GM21825 (cell line): ENCODE results near the gene ARL6IP5.

ENCODE experiments used
- ATAC-seq: cut with Tn5 transposase; IDR thresholded peaks from one replicate; pipeline ENCODE4 v1.9.1; 2021; ENCODE audit warnings: mild to moderate bottlenecking, moderate library complexity; ENCODE audit not compliant: unreplicated experiment

ARL6IP5 gene

DNA sequence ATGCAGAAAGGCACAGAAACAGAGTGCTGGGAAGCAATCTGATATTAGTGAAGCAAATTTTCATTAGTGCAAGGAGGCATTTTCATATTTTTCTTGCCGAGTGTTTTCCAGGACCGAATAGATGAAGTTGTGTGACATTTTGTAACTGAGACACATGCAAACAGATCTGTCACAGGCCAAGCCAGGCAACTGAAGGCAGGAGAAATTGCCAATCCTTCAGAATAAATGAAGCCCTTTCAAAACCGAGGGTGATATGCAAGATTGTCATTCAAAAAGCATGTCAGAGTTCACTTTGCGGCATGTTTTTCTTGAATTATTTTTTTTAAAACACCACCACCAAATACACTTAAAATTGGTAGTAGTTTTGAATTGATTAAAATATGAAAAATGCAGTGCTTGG, 31.4 kb downstream of the ARL6IP5 start:
- ATAC-seq, result no peak

- no peak for ATAC-seq
These were observed 32.2 kb downstream of the ARL6IP5 start for GRCh38 chr3:69116897-69117296.

GRCh38 chr3:69118555-69118954, 33.8 kb downstream of the ARL6IP5 start:
- no peak for ATAC-seq

DNA sequence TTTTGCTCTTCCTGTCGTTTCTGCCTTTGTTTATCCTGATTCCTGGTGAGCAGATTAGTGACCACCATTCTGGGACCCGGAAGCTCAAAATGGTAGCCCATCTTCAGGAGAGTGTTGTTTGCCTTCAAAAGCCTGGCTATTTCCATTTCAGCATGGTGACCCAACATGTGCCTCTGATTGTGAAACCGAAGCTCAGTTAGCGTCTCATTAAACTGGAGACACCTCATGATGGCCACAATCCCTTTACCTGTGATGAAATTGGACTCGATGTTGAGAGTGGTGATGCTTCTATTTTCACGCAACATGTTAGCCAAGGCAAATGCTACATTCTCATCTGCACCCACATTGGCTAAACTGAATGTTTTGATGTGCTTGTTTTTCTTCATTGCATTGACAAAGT, 34.4 kb downstream of the ARL6IP5 start:
- no peak for ATAC-seq

- no peak for ATAC-seq
These were observed 34.9 kb downstream of the ARL6IP5 start for GRCh38 chr3:69119681-69120080.

DNA sequence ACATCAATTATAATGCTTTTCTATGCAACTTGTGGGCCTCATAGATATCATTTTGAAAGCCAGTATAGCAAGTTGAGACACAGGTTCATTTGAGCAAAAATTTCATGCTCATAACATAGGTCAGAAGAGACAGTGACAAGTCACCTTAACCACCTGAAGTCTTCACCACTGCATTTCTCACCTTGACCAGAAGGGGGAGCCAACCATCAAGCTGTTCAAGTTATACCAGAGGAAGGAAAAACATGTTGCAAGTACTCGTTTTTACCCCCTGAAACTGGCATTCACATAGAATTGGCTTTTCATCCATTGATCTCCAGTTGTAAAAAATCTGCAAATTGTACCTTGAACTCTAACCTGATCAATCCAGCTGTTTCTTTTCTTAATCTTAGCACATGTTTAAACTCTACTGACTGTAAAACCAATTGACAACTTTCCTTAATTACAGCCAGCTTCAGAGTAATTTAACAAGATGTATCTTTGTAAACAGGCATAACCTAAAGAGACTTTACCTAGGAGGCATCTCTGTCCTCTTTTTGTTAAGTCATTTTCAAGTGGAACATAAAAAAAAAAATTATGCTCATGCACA, 36.2 kb downstream of the ARL6IP5 start:
- peak; percentile 78 for ATAC-seq

DNA sequence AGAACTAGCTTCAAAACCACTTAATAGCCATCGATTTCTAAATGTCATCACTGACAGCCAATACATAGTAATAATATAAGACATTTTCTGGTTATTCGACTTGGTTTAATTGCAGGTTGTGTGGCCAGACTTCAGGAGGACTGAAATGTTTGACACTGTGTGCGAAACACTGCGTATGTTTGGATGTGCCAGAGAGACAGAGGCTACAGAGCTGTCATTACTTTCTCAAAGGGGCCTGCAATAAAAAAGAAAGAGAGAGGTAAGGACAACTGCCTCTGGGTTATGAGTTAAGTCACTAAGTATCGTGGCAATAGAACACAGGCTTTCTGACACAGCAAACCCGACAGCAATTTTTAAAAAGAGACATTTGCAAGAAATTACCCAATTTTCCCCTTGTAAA, 36.8 kb downstream of the ARL6IP5 start:
- ATAC-seq, result no peak

GRCh38 chr3:69121950-69122349, 37.2 kb downstream of the ARL6IP5 start:
- ATAC-seq, result no peak

DNA sequence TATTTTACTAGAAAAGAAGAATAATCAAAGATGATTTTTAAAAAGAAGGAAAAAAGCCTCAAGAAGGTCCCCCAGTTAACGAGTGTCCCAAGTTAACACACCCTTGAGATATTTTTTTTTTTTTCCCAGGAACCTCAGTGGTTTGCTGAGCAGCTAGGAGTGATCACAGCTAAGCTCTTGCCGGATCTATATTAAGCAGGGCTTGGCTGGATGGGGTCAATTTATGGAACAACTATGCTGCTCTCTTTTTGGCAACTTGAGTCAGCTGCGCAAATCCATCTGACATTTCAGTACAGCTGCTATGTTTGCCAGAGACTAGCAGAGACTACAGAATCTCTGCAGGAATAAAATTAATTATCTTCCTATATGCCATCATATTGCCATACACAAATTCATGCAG, 37.7 kb downstream of the ARL6IP5 start, which contains the start of gene LMOD3:
Gene LMOD3 (minus strand): TSS at position 193 of the 400 bp plus-strand sequence. CDS start 209 bp downstream, outside the sequence.
- no peak for ATAC-seq

GRCh38 chr3:69126216-69126615, 41.5 kb downstream of the ARL6IP5 start:
- ATAC-seq, result no peak

- ATAC-seq, result no peak
These were observed 42.3 kb downstream of the ARL6IP5 start for GRCh38 chr3:69126999-69127398.

DNA sequence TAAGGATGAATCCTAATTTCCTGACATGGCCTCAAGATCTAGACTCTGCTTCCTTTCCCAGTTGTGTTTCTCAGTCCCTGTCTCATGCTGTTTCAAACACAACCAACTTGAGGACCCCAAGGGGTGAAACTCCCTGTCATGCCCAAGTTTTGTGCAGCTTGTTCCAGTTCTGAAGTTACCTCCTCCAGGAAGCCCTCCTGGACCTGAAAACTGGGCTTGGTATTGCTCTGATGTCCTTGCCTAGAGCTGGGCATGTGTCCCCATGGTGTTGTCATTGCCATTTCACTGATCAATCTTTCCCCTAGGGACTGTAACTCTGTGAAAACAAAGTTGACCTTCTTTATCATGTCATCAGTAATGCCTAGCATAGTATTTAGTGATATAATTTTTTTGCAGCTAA, 43.8 kb downstream of the ARL6IP5 start:
- ATAC-seq, result no peak

DNA sequence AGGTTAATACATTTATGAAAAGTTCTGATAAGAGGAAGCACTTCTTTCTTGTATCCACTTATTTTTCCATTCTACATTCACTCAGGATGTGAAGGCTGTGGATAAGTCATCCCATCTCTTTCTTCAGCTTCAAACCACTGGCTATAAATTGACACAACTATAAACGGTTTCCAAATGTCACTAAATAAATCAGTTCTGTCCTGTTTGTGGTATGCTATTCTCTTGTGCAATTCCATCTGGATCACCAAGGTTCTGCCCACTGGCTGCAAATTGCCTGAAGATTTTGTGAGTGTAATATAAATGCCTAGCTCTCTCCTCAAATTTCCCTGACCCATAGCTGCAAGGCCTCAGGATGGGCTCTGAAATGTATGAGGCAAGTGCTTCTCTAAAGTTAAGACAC, 44.8 kb downstream of the ARL6IP5 start:
- no peak for ATAC-seq

DNA sequence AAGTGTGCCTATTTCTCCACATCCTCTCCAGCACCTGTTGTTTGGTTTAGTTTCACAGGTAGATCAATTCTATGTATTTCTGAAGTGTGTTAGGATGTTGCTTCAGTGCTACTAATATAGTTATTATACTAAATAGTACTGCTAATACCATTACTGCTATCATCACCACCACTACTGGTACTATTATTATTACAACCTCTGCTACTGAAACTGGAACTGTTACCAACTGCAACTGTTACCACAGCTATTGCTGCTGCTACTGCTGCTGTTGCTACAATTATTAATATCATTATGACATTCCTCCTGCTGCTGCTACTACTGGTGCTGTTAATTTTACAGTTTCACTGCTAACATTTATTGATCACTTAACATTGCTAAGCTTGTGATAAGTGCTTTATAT, 46.0 kb downstream of the ARL6IP5 start:
- peak; percentile 69 for ATAC-seq

DNA sequence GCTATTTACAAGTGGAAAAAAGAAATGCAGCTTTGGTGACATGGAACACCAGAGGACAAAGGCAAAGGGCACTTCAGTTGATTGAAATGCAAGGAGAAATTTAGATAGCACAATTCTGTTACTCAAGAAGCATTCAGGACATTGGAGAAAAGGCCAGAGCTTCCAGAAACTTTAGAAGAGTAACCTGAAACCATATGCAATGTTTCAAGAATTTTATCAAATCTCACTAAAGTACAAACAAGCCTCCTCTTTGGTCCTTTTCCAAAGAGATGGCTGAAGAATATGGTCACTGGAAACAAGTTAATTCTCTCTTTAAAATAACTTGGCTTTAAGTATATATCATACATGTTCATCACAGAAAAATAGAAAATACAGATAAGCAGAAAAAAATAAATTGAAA, 52.3 kb downstream of the ARL6IP5 start:
- no peak for ATAC-seq

GRCh38 chr3:69137412-69137811, 52.7 kb downstream of the ARL6IP5 start:
- ATAC-seq, result no peak

DNA sequence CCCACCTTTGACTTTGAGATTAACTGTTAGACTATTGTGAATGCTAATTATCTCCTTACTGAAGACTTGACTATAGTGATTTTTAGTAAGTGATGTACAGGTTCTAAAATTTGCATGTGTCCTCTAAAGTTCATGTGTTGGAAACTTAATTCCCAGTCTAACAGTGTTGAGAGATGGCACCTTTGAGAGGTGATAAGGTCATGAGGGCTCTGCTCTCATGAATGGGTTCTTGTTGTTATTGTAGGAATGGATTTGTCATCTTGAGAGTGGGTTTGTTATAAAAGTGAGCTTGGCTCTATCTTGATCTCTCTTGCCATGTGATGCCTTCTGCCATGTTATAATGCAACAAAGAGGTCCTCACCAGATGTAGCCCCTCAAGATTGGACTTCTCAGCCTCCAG, 56.6 kb downstream of the ARL6IP5 start:
- no peak for ATAC-seq

DNA sequence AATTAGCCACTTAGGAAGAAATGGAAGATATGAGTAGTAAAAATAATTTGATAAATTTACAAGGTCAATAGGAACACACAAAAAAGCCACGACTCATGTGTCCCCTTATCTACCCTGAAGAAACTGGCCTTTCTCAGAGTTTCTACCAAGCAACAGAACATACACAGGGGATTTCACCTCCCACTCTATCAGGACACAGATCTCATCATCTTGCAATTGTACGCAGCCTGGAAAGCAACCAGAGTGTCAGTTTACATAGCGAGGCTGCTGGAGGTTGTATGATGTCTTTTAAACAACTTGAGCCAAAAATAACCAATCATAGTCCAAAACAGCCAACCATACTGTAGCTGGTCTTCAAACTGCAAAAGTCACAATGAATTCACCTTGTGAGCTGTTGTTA, 57.4 kb downstream of the ARL6IP5 start:
- no peak for ATAC-seq

GRCh38 chr3:69142797-69143454, 58.2 kb downstream of the ARL6IP5 start:
- no peak for ATAC-seq

DNA sequence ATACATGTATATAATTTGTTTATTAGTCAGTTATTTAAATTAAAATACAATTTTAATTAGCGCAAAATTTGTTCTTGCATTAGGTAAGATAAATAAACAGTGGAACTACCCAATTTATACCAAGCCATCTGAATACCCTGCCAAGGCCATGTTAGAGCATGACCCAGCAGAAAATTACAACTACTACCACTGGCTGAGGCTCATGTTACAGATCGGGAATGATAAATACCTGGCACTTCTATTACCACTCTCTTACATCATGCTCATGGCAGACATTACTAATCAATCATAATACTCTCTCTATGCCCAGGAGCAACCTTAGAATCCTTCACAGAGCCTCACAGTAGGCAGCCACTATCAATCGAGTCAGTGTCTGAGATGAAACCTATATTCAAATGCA, 58.9 kb downstream of the ARL6IP5 start:
- no peak for ATAC-seq

GRCh38 chr3:69144631-69145245, 60.0 kb downstream of the ARL6IP5 start:
- ATAC-seq, result no peak

DNA sequence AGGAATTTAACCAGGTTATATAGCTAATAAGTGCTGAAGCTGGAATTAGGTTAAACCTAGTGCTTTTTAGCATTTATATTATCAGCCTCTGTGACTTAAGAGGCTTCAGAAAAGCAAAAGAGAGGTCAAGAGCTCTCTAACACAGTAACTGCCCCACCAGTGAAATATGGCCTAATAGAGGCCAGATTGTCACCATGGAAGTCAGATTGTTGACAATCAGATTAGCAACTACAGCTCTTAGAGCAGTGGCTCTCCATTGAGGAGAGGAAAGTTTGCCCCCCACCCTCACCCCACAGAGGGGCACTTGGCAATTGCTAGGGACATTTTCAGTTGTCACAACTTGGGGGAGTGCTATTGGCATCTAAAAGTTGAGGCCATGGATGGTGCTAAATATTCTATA, 61.0 kb downstream of the ARL6IP5 start:
- ATAC-seq, result no peak
